NCI-H446 treated with DMSO at 0.1 percent for 48 hours (cell line): ENCODE results near the gene PAMR1.
"Not testable (repeated sequence)": the region's sequence is repeated elsewhere in the genome, so short reads cannot be mapped to it uniquely, and the experiment has no call there.

Experiments
- DNase-seq: peaks from one replicate; lab custom pipeline; 2025; lab: John Stamatoyannopoulos, UW

The PAMR1 gene

GRCh38 chr11:35543481-35543880 lies 18.1 kb upstream of the PAMR1 start:
- DNase-seq, result no peak

GRCh38 chr11:35541621-35542375 lies 16.4 kb upstream of the PAMR1 start:
- no peak for DNase-seq

GRCh38 chr11:35540526-35540925 lies 15.1 kb upstream of the PAMR1 start:
- no peak for DNase-seq

DNA sequence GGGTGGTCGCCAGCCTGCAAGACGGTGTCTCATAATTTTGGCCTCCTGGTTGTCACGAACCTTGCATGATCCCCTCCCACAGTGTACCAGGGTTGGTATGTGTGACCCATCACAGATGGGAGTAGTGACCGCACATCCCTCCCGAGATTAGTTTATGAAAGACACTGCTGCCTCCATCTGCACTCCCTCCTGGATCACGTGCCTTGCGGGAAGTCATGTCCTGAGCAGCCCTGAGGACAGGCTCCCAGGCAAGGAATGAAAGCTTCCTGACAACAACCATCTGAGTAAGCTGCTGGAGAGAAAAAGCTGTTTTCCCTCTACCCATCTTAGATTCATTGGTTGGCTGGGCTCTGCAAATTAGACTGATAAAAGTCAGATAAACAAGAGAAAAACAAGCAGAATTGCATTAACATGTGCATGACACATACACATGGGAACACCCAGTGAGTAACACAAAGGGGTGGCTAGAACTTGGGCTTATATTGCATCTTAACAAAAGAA lies 14.4 kb upstream of the PAMR1 start:
- DNase-seq, result no peak

DNA sequence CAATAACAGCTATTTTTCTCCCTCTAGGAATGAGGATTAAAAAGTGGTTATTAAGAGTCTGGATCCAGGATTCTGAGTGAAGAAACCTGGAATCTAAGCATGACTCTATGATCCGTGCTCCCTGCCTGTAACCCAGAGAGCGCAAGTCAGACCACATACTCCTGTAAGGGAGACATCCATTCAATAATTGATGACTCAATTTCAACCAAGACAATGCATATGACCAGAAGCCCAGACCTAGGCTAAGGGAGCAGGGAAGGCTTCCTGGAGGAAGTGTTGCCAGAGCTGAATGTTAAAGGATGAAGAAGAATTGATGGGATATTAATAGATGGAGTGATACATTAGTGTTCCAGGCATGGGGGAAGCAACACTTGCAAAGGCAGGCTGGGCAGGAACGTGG lies 13.8 kb upstream of the PAMR1 start:
- DNase-seq, result no peak

GRCh38 chr11:35536470-35536869 lies 11.1 kb upstream of the PAMR1 start:
- DNase-seq, result no peak

DNA sequence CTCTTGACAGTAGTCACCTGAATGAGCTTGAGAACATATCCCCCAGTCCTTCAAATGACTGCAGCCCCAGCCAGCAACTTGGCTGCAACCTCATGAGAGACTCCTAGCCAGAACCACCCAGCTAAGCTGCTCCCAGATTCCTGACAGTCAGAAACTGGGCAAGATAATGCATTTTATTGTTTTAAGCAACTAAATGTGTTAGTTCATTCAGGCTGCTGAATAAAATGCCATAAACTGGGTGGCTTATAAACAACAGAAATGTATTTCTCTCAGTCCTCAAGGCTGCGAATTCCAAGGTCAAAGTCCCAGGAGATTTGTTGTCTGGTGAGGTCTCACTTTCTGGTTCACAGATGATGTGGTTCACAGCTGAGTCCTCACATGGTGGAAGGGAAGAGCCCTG lies 5.8 kb upstream of the PAMR1 start:
- no peak for DNase-seq

- DNase-seq, result peak; percentile 39
These were observed 4.6 kb upstream of the PAMR1 start for GRCh38 chr11:35529971-35530495.

DNA sequence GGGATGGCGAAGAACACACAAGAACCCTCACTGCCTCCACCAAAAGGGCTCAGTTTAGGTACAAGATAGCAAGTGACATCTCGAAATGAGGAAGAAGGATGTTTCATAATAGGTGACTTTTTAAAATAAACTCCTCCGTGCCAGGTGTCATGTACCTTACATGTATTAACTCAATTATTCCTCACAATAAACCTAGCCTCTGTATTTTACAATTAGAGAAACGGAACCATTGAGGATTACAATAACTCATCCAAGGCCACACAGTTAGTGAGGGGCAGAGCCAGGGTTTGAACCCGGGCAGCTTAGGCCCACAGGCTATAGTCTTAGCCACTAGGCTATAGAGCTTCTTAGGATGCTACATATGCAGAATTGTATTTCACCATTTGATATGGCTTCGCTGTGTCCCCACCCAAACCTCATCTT lies 965 bp upstream of the PAMR1 start:
- peak; percentile 36 for DNase-seq

- DNase-seq, result no peak
These were observed 636 bp downstream of the PAMR1 start for GRCh38 chr11:35524780-35525179.

DNA sequence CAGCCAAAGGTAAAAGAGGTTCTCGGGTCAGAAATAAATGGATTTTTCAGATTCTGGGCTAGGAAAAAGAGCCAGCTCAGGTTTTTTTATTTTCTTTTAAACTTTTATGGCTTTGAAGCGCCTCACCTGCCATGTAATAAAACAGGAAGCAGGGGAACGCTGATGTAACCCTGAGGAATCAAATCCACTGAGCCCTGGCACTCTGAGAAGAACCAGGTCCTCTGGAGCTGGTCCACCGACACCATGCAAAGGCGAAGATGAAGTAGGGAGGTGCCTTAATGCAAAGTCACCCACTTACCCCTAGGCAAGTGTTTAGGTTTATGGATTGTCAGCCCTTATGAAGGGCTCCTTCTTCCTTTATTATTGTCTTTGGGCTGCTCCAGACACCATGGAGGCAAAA lies 1.6 kb downstream of the PAMR1 start:
- no peak for DNase-seq

- DNase-seq, result no peak
These were observed 2.1 kb downstream of the PAMR1 start for GRCh38 chr11:35523331-35523768.

DNA sequence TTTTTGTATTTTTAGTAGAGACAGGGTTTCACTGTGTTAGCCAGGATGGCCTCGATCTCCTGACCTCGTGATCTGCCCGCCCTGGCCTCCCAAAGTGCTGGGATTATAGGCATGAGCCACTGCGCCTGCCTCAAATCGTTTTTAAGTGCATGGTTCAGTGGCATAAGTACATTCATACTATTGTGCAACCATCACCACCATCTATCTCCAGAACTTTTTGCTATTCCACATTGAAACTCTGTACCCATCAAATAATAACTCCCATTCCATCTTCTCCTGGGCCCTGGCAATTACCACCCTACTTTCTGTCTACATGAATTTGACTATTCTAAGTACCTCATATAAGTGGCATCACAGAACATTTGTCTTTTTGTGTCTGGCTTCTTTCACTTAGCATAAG lies 3.3 kb downstream of the PAMR1 start:
- DNase-seq, result not testable (repeated sequence)

DNA sequence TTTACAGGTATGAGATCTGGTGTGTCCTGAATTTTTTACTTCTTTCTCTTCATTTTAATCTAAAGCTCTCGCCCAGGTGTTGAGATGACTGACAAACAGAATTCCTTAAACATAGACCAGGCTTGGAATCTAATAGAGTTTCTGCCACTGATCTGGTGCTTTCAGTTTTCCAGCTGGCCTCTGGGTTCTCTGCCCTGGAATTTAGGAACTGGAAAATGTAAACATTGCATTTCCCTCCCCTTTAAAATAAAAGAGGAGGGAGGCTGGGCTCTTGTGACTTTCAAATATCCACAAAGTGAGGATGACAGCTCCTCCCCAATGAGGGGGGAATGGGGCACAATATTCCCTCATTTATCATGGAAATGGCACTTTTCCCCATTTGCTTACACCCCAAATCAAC lies 5.0 kb downstream of the PAMR1 start:
- no peak for DNase-seq

DNA sequence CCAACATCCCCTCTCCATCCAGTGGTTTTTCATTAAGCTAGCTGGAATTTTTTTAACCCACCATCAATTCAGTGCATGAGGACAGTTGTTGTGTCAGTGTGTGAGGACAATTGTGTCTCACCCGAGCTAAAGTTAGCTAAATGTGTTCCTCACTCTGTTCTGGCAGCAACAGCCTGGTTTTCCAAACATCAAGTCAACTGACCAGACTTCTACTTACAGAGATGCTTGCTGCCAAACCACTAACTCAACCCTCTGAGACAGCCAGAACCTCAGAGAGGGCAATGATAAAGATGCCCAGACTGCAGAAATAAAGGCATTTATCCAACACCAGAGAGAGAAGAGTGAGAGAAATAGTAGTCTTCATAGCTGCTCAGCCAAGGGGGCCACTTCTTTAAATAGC lies 6.7 kb downstream of the PAMR1 start:
- no peak for DNase-seq

DNA sequence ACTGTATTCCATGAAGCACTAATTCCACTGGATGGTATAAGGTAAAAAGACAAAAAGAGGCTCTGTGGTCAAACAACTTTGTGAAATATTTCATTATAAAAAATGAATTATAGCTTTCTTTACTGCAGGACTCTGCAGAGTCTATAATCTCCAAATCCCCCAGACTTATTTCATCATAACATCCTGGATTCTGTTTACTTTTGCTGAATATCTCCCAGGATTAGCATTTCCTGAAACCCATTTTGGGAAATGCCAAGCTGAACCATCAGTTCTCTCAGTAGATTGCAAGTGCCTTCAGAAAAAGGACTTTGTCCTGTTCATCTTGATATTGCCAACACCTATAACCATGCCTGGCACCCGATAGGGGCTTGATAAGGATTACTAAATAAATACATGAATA lies 7.9 kb downstream of the PAMR1 start:
- DNase-seq, result no peak

DNA sequence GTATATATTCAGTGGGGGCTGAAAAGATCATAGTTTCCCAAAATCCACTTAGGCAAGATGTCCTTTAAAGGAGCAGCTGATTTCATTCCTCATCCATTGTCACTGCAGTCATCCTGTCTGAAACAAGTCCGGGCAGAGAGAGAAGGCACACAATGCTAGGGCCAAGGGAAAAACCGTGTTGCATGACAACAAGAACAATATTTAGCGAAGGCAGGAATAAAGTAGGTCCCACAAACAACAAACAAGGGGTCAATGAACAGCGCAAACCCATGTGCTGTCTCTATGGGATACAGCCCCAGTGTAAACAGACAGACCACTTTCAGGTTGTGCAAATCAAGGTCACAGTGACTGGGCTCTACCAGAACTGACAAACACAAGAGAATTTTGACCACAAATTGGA lies 9.0 kb downstream of the PAMR1 start:
- DNase-seq, result no peak

- DNase-seq, result no peak
These were observed 10.2 kb downstream of the PAMR1 start for GRCh38 chr11:35515224-35515623.

DNA sequence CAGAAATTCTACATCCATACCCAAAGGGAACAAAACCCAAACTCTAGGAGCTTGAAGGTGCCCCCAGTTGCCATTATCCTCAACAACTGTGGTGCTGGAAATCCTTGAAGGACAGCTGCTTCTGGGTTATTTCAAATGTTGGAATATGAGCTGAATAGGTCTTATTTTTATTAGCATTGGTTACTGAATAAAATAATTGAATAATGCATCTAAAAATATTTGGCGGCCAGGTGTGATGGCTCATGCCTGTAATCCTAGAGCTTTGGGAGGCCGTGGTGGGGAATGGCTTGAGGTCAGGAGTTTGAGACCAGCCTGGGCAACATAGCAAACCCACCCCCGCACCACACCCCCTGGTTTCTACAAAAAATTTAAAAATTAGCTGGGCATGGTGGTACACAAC lies 10.9 kb downstream of the PAMR1 start:
- DNase-seq, result no peak

DNA sequence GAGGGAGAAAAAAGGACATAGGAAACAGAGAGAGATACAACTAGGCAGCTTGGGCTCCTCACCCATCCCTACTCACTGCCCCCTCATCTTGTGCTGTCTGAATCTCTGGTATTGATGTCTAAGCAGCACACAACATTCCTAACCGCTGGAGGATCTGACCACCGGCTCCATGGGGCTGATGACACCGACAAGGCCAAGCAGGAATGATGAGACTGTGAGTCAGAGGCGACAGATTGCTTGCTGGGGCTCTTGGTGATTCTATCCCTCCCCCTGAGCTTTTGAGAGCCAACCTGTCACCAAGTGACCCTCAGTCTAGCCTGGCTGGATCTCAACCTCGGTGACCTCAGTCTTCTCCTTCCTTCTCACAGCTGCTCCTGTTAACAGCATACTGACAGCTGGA lies 13.8 kb downstream of the PAMR1 start:
- no peak for DNase-seq

DNA sequence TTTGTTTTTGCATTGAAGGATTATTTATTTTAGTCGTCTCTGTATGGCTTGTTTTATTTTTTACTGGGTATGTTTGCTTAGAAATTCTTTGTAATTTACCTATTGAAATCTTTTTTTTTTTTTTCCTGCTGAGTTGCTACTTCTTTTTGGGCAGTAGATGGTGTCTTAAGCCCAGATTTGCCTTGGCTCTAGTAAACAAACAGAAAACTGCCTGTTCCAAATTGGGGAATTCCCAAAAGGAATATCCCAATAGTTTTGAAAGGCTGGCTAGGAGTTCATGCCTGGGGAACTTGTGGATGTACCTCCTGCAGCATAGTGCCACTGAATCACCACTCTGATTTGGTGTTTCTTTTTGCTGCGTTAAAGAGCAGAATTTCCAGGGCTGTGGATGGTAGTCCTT lies 17.7 kb downstream of the PAMR1 start:
- DNase-seq, result no peak

DNA sequence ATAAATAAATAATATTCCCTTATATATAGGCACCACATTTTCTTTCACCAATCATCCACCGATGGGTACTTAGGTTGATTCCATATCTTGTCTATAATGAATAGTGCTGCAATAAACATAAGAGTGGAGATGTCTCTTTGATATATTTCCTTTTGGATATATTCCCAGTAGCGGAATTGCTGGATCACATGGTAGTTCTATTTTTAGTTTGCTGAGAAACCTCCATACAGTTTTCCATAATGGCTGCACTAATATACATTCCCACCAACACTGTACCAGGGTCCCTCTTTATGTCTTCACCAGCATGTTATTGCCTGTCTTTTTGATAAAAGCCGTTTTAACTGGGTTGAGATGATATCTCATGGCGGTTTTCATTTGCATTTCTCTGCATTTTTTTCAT lies 23.6 kb downstream of the PAMR1 start:
- no peak for DNase-seq

DNA sequence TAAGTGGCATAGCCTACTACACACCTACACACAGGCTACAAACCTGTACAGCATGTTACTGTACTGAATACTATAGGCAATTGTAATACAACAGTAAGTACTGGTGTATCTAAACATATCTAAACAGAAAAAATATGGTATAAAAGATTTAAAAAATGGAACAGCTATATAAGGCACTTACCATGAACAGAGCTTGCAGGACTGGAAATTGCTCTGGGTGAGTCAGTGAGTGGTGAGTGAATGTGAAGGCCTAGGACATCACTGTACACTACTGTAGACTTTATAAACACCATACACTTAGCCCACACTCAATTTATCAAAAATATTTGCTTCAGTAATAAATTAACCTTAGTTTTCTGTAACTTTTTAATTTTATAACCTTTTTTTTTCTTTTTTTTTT lies 24.7 kb downstream of the PAMR1 start:
- no peak for DNase-seq

- DNase-seq, result peak; percentile 37
These were observed 29.0 kb downstream of the PAMR1 start for GRCh38 chr11:35496416-35496815.
